Loucy (cell line): ENCODE results near the gene SRPX2.

ENCODE experiments used
- CTCF ChIP-seq: fragments of 200-600 bp; sonication (generic); conservative IDR thresholded peaks from 2 replicates; pipeline ENCODE4 v1.5.1; 2014; ENCODE audit warnings: mild to moderate bottlenecking, antibody characterized with exemption, low read length
- EZH2phosphoT487 ChIP-seq: fragments of 200-600 bp; IDR thresholded peaks from 2 replicates; pipeline ENCODE4 v1.6.1; 2018; ENCODE audit warnings: antibody characterized with exemption, mild to moderate bottlenecking, moderate library complexity, borderline replicate concordance

GRCh38 chrX:100721328-100721727, 77.3 kb downstream of the SRPX2 start:
- TF ChIP-seq CTCF (no peak), EZH2phosphoT487 (no peak)
